ENCODE data around the gene ST6GALNAC1.

DNA sequence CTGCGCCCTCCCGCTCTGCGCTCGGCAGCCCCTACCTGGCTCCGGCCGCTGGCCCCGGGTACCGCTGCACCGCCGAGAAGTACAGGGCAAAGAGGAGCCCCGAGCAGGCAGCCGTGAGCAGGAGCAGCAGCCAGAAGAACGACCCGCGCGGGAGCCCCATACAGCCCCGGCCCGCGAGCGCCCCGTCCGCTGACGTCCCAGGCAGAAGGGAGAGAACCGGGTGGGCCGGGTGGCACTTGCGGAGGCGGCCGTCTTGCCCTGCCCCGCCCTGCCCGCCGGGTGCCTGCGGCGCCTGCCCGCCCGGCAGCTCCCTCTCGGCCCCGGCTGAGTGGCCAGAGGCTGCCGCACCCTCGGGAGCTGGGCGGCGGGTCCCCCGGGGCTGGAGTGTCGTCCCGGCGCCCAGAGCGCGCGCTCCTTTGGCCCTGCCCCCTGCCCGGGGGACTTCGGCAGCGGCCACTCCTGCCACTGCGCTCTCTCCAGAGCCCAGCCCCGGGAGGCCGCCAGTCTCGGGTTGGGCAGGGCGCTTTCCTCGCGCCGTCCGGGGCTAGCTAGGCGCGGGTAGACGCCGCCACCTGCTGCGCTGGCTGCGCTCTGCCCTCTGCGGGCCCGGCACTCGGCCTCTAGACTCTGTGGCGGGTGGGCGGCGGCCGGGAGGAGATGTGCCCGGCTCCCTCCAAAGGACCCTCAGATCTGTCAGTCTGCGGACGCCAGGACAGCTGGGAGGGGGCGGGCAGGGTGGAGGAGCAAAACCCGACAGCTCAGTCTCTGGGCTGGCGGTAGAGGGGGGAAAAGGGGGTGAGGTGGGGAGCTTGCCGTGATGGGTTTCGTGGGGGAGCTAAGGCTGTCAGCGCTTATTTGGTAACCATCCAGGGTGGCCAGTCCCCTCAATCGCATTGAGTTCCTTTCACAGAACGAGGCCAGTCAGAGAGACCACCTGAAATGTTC, 57.6 kb downstream of the ST6GALNAC1 start, which contains the start of gene ST6GALNAC2:
- TF ChIP-seq CTCF (IDR thresholded peaks at IDR 0.05) (peak in 3 of 4 experiments; percentile 34 to 65 (median 65)), POLR2A (IDR thresholded peaks at IDR 0.05) (peak; percentile 85)

Measured in prostate gland (tissue), 2 donors.